MM.1S (cell line): Measurements from ENCODE around the gene ZNF451.

ENCODE experiments used
- EZH2 ChIP-seq: fragments of 300-600 bp; sonication (generic); optimal IDR thresholded peaks from 2 replicates; pipeline ENCODE3; 2017; ENCODE audit warnings: low read depth, mild to moderate bottlenecking, antibody characterized with exemption, low read length, mixed read lengths
- TF ChIP-seq, protein P1 (sequence below): fragments of 300-600 bp; sonication (generic); IDR thresholded peaks from 2 replicates; pipeline ENCODE4 v1.5.1; 2016; ENCODE audit warnings: antibody characterized with exemption, low read length, mixed read lengths

DNA sequence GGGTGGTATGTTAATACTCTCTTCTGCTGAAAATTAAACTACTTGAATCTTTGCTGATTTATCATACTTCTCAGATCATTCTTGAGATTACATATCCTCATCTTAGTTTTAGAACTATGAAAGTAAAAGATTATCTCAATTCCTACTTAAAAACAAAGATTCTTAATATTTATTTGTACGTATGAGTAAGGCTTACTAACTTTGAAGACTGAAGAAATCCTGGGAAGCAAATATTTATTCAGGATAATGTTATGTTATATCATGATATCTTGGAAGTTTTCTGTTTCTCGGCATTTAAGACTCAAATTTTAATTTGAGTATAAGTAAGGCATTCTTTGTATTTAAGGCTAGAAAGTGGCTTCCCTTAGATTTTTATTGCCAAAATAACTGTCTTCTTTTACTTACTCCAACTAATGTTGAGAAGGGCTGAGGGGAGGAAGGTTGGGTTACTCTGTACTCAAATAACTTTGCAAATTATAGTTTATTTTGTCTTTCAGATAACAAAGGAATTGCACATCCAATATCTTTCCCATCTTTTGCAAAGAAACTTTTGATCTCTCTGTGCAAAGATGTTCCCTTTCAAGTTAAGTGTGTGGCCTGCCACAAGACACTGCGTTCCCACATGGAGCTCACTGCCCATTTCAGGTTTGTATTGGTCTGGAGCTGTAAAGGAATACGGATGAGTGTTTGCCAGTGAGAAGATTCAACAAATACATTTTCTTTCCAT, 51.6 kb downstream of the ZNF451 start:
- TF ChIP-seq, protein P1, sequence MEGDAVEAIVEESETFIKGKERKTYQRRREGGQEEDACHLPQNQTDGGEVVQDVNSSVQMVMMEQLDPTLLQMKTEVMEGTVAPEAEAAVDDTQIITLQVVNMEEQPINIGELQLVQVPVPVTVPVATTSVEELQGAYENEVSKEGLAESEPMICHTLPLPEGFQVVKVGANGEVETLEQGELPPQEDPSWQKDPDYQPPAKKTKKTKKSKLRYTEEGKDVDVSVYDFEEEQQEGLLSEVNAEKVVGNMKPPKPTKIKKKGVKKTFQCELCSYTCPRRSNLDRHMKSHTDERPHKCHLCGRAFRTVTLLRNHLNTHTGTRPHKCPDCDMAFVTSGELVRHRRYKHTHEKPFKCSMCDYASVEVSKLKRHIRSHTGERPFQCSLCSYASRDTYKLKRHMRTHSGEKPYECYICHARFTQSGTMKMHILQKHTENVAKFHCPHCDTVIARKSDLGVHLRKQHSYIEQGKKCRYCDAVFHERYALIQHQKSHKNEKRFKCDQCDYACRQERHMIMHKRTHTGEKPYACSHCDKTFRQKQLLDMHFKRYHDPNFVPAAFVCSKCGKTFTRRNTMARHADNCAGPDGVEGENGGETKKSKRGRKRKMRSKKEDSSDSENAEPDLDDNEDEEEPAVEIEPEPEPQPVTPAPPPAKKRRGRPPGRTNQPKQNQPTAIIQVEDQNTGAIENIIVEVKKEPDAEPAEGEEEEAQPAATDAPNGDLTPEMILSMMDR: no peak
- TF ChIP-seq EZH2: no peak
